Raji (cell line): Measurements from ENCODE around the gene MYOZ3.

ENCODE experiments used
- POLR2A ChIP-seq: IDR thresholded peaks from 2 replicates; pipeline ENCODE4 v1.6.1; 2011; ENCODE audit warnings: low read depth, low read length, control low read depth; ENCODE audit not compliant: insufficient read depth

Gene MYOZ3

DNA sequence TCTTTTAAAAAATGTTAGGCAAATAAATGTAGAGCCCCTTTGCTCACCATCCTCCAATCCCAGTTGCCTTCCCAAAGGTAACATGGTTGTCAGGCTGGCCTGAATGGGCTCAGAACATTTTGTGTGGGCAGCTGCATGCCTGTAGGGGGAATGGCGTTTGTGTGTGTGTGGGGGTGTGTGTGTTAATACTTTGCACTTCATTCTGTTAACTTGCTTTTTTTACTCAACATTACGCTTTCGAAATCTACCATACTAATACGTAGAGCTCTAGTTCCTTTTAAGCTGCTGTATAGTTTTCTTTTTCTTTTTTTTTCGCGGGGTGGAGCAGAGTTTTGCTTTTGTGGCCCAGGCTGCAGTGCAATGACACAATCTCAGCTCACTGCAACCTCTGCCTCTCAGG, 14.0 kb downstream of the MYOZ3 start:
- TF ChIP-seq POLR2A, result no peak

DNA sequence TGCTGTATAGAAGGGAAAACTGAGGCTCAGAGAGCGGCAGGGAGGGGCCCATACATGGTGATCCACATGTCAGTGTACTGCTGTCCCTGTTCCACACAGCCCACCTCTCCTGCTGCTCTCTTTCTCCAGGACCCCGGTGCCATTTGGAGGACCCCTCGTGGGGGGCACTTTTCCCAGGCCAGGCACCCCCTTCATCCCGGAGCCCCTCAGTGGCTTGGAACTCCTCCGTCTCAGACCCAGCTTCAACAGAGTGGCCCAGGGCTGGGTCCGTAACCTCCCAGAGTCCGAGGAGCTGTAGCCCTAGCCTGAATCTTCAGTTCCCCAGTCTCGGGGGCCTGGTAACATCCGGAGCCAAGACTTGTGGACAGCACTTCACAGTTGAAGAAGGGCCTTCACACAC, 15.5 kb downstream of the MYOZ3 start:
- no peak for TF ChIP-seq POLR2A

DNA sequence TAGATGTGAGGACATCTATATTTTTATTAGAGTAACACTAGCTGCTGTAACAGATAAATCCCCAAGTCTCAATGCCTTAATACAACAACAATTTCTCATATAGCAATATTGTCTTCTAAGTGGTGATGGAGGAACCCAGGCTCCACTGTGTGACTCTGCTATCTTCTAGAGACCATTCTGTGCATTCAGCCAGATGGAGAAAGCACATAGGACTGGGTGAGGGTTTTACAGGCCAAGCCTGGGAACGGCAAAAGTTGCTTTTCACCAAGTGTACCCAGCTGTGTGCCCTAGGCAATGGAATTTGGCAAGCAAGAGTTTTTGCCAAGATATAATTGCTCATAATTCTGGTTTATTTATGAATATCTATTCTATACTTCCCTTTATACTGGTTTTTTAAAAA, 28.1 kb downstream of the MYOZ3 start:
- no peak for TF ChIP-seq POLR2A

DNA sequence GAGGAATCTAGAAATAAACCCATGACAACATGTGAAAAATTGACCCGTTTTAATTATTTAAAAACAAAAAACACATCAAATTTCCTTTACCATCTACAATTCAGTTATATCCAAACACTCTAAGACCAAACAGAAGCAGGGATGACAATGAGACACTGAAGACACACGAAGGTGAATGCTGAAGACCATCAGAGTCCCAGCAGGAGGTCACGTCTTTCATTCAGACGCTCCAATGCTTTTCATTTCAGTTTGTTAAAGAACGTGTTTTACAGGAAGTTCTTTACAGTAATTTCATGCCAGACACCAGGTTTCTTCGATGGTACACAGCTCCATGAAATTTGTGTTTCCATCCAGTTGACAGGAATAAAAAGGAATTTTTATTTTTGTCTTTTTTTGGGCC, 29.7 kb downstream of the MYOZ3 start:
- TF ChIP-seq POLR2A, result no peak

DNA sequence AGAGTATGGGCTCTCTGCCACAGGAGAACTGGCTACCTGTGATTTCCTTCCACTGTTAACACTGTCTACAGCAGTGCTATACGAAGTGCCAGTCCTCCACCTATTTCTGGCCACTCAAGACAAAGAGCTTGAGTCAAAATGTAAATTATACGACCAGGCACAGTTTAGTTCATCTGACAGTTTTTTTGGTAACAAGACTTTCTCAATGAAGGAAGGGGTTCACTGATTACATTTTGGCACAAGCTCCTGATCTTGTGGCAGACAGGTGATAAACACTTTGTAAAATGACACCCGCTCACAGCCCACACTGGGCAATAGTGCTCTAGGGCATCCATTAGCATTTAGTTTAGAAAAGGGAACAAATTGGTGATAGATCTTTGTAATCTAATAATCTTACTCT, 31.2 kb downstream of the MYOZ3 start:
- no peak for TF ChIP-seq POLR2A

DNA sequence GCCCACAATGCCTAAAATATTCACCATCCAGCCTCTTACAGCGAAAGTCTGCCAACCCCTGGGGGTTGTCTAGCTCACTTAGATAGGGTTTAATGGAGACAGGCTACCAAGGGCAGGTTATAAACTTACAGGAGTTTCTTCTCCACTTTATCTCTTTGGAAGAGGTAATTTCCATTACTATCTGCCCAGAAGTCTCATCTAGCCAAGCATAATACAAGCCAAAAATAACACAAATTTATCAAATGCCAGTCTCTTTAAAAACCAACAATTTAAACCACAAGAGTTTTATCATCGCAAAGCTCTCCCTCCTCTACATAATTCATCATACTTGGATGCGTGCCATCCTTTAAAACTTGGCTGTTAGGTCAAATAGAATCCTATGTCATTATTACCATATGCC, 33.6 kb downstream of the MYOZ3 start:
- TF ChIP-seq POLR2A, result no peak

DNA sequence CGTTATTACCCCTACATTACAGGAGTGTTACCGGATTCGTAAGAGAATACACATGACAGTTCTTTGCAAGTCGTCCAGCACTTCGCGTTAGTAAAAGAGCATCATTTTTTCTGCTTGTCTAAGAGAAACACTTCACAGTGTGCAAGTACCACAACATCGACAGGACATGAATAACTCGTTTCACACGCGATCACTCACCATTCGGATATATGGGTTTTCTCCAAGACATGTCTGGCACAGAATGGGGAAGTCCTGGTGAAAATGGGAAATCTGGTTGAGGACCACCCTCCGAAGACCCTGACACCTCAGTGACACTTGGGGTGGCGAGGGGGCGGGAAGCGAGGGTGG, 39.2 kb downstream of the MYOZ3 start:
- no peak for TF ChIP-seq POLR2A

DNA sequence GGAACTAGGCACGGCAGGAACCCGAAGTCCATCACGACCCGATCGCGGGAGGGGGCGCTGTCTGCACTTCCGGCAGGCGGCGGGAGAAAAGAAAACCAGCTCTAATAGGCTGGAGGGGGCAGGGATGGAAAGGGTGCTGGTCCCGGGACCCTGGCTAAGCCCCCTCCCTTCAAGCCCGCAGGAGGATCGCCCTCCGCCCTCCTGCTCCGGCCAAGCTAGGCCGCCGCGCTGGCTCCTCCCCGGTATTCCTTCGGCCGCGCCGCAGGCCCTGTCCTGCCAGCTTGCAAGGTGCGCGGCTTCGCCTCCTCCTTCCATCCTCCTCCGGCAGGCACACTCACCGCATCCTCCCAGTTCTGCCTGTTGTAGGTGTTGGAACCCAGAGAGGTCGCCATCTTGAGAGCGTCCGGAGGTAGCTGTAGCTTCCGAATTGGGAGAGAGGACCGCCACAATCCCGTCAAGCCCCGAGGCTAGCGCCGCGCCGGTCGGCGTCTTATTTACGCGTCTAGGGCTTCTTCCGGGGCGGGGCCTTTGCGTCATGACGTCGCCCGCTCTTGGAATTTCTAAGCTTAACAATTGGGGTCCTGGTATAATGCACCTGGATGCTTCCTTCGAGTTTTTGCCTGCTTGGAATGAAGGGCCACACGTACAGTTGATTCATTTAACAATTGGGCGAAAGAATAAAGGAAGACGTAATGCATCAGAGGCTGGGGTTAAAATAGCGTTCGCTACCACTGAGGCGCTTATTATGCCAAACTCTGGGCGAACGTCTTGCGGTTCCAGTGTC, 39.7 kb downstream of the MYOZ3 start, which contains the start of gene RBM22:
TSS of gene RBM22 (minus strand) at position 469 of the 784 bp plus-strand sequence. CDS start at position 392, 77 bp downstream.
- peak; percentile 87 for TF ChIP-seq POLR2A

DNA sequence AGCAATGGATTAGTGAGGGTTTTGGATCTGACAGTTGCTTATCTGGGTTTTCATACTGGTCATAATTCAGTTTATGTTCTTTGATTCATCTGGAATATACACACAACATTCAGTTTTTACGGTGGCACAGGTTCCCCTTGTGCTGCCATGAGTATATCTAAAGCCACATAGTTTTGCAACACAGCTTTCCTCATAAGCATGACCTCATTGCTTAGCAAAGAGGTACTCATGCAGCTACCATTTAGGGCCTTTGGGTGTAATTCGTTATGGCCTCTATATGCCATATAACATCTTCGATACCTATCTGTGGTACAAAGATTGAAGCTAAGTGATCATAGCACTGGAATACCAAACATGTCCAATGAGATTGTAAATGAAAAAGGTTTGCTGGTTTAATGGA, 42.7 kb downstream of the MYOZ3 start:
- TF ChIP-seq POLR2A, result no peak

DNA sequence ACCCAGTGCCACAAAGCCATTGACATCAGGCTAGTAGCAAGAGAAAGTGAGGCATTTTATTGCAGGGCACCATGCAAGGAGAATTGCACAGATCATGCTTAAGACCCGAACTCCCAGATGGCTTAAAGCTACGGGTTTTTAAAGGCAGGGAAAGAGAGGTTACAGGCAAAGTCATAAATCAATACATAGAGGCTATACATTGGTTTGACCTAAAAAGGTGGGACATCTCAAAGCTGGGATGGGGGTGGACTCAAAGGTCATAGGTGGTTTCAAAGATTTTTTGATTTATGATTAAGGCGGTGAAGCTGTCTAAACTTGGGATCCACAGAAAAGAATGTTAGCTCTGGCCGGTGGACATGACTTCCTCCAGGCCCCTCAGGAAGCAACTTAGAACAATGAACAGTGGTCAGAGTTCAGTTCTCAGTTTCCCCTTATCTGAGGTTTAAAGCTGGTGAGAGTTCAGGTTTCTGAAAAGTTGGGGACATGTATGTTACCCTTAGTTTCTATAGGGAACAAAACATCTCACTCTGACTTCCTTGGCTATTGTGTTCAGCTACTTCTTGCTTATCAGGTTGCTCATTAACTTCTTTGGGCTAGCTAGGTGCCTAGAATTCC, 45.8 kb downstream of the MYOZ3 start:
- TF ChIP-seq POLR2A, result no peak

DNA sequence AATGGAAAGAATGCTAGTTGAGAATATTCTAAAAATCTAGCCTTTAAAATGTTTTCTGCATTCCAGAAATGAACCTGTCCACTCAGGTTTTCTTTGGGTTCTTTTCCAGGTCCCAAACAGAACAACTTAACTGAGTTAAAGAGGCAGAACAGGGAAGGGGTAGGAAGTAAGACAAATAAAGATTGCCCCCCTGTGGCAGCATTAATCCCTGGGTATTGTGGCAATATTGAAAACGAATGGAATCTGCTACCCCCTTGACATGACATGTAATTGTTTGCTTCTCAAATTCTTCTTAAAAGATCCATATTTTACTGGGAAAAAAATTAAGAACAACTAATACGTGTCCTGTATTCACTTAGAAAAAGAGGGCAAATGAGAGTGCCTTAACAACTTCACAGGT, 49.1 kb downstream of the MYOZ3 start:
- TF ChIP-seq POLR2A, result no peak

DNA sequence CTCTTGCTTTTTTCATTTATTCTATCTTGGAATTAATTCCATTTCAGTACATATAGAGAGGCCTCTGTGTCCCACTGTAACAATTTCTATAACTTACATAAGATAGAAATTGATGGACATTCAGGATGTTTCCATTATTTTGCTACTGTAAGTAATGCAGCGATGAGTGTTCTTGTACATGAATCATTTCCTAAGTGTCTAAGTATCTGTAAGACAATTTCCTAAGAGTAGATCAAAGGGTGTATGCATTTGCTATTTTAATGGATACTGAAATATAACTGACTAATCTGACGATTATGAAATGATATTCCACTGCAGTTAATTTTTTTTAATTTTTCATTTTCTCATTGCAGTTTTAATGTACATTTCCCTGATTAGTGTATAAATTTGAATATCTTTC, 62.8 kb downstream of the MYOZ3 start:
- no peak for TF ChIP-seq POLR2A
